Measurements from ENCODE around the gene FAM174C. TPM values are rescaled to one million over a fixed set of nuclear protein-coding genes. Genes with fewer than 3 reads are reported as not detected.

The FAM174C gene
- polyA plus RNA-seq, 4 donors: 40.0 to 118 (median 82.3) TPM

GRCh38 chr19:1283207-1283916 lies 8.0 kb downstream of the FAM174C start:
- peak in 1 of 2 donors; percentile 52 for DNase-seq
- Histone ChIP-seq H3K4me3 (ENCODE audit: low read depth in 1 of 3, low read length in 3 of 3) (peak overlapping the region in 1 of 3 donors; percentile 46), H3K9me3 (ENCODE audit: control insufficient read depth in 2 of 2, insufficient read depth in 1 of 2, low read depth in 1 of 2, low read length in 1 of 2) (no peaks in the 10 kb centered on the region), H3K27me3 (ENCODE audit: control insufficient read depth in 3 of 3, insufficient read depth in 3 of 3, low read length in 3 of 3) (peaks cover 0 to 11% (median 3%) of the 10 kb centered on the region in 3 donors), H3K27ac (ENCODE audit: low read depth in 1 of 3, low read length in 2 of 3) (peak overlapping the region; percentile 82 to 99 (median 88)), H3K4me1 (ENCODE audit: control insufficient read depth in 3 of 3, insufficient read depth in 2 of 3, low read depth in 1 of 3, low read length in 2 of 3) (peaks cover 0 to 37% (median 0%) of the 10 kb centered on the region in 3 donors), H3K36me3 (ENCODE audit: control insufficient read depth in 3 of 3, insufficient read depth in 2 of 3, low read depth in 1 of 3, low read length in 3 of 3) (peaks cover 0 to 47% (median 2%) of the 10 kb centered on the region in 3 donors)
- FAIRE-seq: no peak
- 27 to 54% (median 44%) methylated on average over 25 to 29 of the region's 29 CpGs for WGBS, 3 donors

- peaks cover 0 to 11% (median 3%) of the 10 kb centered on the region in 3 donors for H3K27me3 ChIP-seq (ENCODE audit: control insufficient read depth in 3 of 3, insufficient read depth in 3 of 3, low read length in 3 of 3)
- H3K4me1 ChIP-seq (ENCODE audit: control insufficient read depth in 3 of 3, insufficient read depth in 2 of 3, low read depth in 1 of 3, low read length in 2 of 3): peaks cover 0 to 39% (median 0%) of the 10 kb centered on the region in 3 donors
- H3K4me3 ChIP-seq (ENCODE audit: low read depth in 1 of 3, low read length in 3 of 3): peak overlapping the region in 2 of 3 donors; percentile 18 to 46
- 34 to 72% (median 51%) methylated on average over 12 of the region's 12 CpGs for WGBS, 3 donors
- peaks cover 0 to 47% (median 2%) of the 10 kb centered on the region in 3 donors for H3K36me3 ChIP-seq (ENCODE audit: control insufficient read depth in 3 of 3, insufficient read depth in 2 of 3, low read depth in 1 of 3, low read length in 3 of 3)
- FAIRE-seq: no peak
- H3K27ac ChIP-seq (ENCODE audit: low read depth in 1 of 3, low read length in 2 of 3): peak overlapping the region; percentile 82 to 99 (median 88)
- DNase-seq: no peak
- H3K9me3 ChIP-seq (ENCODE audit: control insufficient read depth in 2 of 2, insufficient read depth in 1 of 2, low read depth in 1 of 2, low read length in 1 of 2): no peaks in the 10 kb centered on the region
These were observed 8.6 kb downstream of the FAM174C start for GRCh38 chr19:1283917-1284292.

- peaks cover 0 to 11% (median 3%) of the 10 kb centered on the region in 3 donors for H3K27me3 ChIP-seq (ENCODE audit: control insufficient read depth in 3 of 3, insufficient read depth in 3 of 3, low read length in 3 of 3)
- peak overlapping the region in 2 of 3 donors; percentile 18 to 46 for H3K4me3 ChIP-seq (ENCODE audit: low read depth in 1 of 3, low read length in 3 of 3)
- peaks cover 0 to 42% (median 0%) of the 10 kb centered on the region in 3 donors for H3K4me1 ChIP-seq (ENCODE audit: control insufficient read depth in 3 of 3, insufficient read depth in 2 of 3, low read depth in 1 of 3, low read length in 2 of 3)
- DNase-seq (peak; percentile 88 to 92), FAIRE-seq (no peak)
- no peaks in the 10 kb centered on the region for H3K9me3 ChIP-seq (ENCODE audit: control insufficient read depth in 2 of 2, insufficient read depth in 1 of 2, low read depth in 1 of 2, low read length in 1 of 2)
- peak overlapping the region; percentile 82 to 99 (median 88) for H3K27ac ChIP-seq (ENCODE audit: low read depth in 1 of 3, low read length in 2 of 3)
- H3K36me3 ChIP-seq (ENCODE audit: control insufficient read depth in 3 of 3, insufficient read depth in 2 of 3, low read depth in 1 of 3, low read length in 3 of 3): peaks cover 0 to 47% (median 0%) of the 10 kb centered on the region in 3 donors
- 17 to 55% (median 32%) methylated on average over 20 of the region's 20 CpGs for WGBS, 3 donors
These were observed 9.1 kb downstream of the FAM174C start for GRCh38 chr19:1284293-1284978.

GRCh38 chr19:1284979-1285736 lies 9.8 kb downstream of the FAM174C start:
- Histone ChIP-seq H3K27me3 (ENCODE audit: control insufficient read depth in 3 of 3, insufficient read depth in 3 of 3, low read length in 3 of 3) (peaks cover 0 to 11% (median 3%) of the 10 kb centered on the region in 3 donors), H3K27ac (ENCODE audit: low read depth in 1 of 3, low read length in 2 of 3) (peak overlapping the region; percentile 82 to 99 (median 88)), H3K9me3 (ENCODE audit: control insufficient read depth in 2 of 2, insufficient read depth in 1 of 2, low read depth in 1 of 2, low read length in 1 of 2) (no peaks in the 10 kb centered on the region), H3K4me3 (ENCODE audit: low read depth in 1 of 3, low read length in 3 of 3) (peak overlapping the region in 1 of 3 donors; percentile 80), H3K36me3 (ENCODE audit: control insufficient read depth in 3 of 3, insufficient read depth in 2 of 3, low read depth in 1 of 3, low read length in 3 of 3) (peaks cover 0 to 45% (median 0%) of the 10 kb centered on the region in 3 donors), H3K4me1 (ENCODE audit: control insufficient read depth in 3 of 3, insufficient read depth in 2 of 3, low read depth in 1 of 3, low read length in 2 of 3) (peaks cover 0 to 46% (median 0%) of the 10 kb centered on the region in 3 donors)
- DNase-seq (peak in 1 of 2 donors; percentile 67), FAIRE-seq (no peak)
- 16 to 21% (median 17%) methylated on average over 34 to 51 of the region's 51 CpGs for WGBS, 3 donors

- Histone ChIP-seq H3K27ac (ENCODE audit: low read depth in 1 of 3, low read length in 2 of 3) (peak within 1 kb of the TSS; percentile 86 to 99 (median 93)), H3K9me3 (ENCODE audit: control insufficient read depth in 2 of 2, insufficient read depth in 1 of 2, low read depth in 1 of 2, low read length in 1 of 2) (no peaks in the 10 kb centered on the region), H3K4me1 (ENCODE audit: control insufficient read depth in 3 of 3, insufficient read depth in 2 of 3, low read depth in 1 of 3, low read length in 2 of 3) (peaks cover 0 to 53% (median 0%) of the 10 kb centered on the region in 3 donors), H3K27me3 (ENCODE audit: control insufficient read depth in 3 of 3, insufficient read depth in 3 of 3, low read length in 3 of 3) (peaks cover 0 to 11% (median 3%) of the 10 kb centered on the region in 3 donors), H3K36me3 (ENCODE audit: control insufficient read depth in 3 of 3, insufficient read depth in 2 of 3, low read depth in 1 of 3, low read length in 3 of 3) (peaks cover 0 to 45% (median 0%) of the 10 kb centered on the region in 3 donors), H3K4me3 (ENCODE audit: low read depth in 1 of 3, low read length in 3 of 3) (peak within 1 kb of the TSS; percentile 43 to 97 (median 80))
- 1% methylated on average over 36 to 113 of the region's 113 CpGs for WGBS, 3 donors
- FAIRE-seq: no peak
- peak; percentile 58 to 77 for DNase-seq
These were observed 10.5 kb downstream of the FAM174C start, which contains the start of gene EFNA2 for GRCh38 chr19:1285737-1286360. Gene EFNA2, plus strand, starts transcription at chr19:1285873. Its CDS starts 296 bp downstream, at chr19:1286169.

- Histone ChIP-seq H3K4me3 (ENCODE audit: low read depth in 1 of 3, low read length in 3 of 3) (peak overlapping the region; percentile 43 to 97 (median 80)), H3K27me3 (ENCODE audit: control insufficient read depth in 3 of 3, insufficient read depth in 3 of 3, low read length in 3 of 3) (peaks cover 0 to 11% (median 3%) of the 10 kb centered on the region in 3 donors), H3K4me1 (ENCODE audit: control insufficient read depth in 3 of 3, insufficient read depth in 2 of 3, low read depth in 1 of 3, low read length in 2 of 3) (peaks cover 0 to 62% (median 0%) of the 10 kb centered on the region in 3 donors), H3K27ac (ENCODE audit: low read depth in 1 of 3, low read length in 2 of 3) (peak overlapping the region; percentile 84 to 93 (median 86)), H3K36me3 (ENCODE audit: control insufficient read depth in 3 of 3, insufficient read depth in 2 of 3, low read depth in 1 of 3, low read length in 3 of 3) (peaks cover 0 to 46% (median 0%) of the 10 kb centered on the region in 3 donors), H3K9me3 (ENCODE audit: control insufficient read depth in 2 of 2, insufficient read depth in 1 of 2, low read depth in 1 of 2, low read length in 1 of 2) (no peaks in the 10 kb centered on the region)
- 13 to 26% (median 20%) methylated on average over 32 to 38 of the region's 38 CpGs for WGBS, 3 donors
- FAIRE-seq (no peak), DNase-seq (peak in 1 of 2 donors; percentile 37)
These were observed 11.4 kb downstream of the FAM174C start for GRCh38 chr19:1286487-1287353.
